ENCODE data around the gene TSPAN13.

TSPAN13 gene

DNA sequence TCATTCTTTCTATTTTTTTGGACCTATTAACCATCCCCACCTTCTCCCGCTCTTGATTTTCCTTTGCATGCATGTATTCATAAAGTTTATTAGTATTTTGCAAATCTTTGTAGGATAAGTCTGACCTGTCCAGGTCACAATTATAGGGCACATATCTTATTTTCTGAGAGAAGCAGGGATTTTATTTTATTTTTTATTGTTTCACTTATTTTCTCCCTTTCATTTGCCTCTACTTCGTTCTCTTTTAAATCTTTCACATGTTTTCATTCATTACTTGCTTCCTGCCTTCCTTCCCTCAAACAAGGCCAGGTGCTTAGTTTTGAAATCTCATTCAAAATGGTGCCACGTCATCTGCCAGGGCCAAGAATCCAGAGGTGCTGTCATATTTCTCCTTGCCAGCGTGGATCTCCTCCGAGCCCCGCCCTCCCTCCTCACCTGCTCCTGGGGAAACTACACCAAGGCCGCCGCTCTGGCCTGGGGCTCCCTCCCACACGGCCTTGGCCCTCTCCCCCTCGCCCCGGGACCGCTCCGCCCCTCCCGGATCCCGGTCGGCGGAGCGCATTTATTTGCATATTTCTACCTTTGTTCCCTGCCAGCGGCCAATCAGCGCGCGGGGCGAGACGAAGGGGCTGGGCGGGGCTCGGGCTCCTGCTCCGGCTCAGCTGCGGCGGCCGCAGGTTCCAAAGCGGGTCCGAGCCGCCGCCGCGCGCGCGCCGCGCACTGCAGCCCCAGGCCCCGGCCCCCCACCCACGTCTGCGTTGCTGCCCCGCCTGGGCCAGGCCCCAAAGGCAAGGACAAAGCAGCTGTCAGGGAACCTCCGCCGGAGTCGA lies at the start of gene TSPAN13:
TSS of gene TSPAN13 (plus strand) at position 654 of the 830 bp plus-strand sequence. CDS start 213 bp downstream, outside the sequence.
- peak; percentile 84 for DNase-seq

DNA sequence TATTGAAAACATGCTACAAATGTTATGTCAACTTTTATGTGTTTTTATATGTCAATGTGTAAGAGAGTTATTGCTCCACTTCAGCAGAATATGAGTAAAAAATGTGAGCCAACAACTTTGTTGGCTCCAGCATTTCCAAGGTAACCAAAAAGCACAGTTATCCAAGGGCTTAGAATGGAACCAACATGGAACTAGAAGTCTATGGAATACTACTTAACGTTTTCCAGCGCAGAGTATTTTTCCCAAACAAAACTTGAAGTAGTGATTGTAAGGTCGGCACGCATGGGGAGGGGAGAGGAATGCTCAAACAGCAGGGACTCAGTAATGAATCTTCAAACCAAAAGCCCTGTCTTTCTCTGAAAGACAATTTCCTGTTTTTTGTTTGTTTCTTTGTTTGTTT lies 45.0 kb upstream of the TSPAN13 start:
- no peak for DNase-seq

DNA sequence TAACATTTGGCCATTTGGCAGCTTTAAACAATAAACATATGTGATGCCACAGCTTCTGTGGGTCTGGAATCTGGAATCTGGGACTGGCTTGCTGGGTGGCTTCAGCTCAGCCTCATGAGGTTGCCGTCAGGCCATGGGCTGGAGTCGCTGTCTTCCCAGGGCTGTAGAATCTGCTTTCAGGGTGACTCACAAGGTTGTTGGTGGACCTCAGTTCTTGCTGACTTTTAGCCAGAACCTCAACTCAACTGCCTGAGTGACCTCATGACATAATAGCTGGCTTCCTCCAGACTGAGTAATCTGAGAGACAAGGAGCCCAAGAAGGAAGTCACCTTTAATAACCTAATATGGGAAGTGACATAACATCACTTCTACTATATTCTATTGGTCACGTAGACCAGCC lies 44.6 kb upstream of the TSPAN13 start:
- no peak for DNase-seq

DNA sequence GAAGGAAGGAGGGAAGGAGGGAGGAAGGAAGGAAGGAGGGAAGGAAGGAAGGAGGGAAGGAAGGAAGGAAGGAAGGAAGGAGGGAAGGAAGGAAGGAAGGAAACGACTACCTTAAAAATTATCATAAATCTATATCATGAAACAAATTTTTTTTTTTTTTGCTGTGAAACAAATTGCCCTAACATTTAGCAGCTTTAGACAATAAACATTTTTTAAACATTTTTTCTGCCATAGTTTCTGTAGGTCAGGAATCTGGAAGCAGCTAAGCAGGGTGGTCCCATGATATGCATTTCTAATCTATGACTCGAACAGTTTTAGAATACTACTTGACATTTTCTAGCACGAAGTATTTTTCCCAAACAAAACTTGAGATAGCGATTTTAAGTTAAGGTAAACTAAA lies 42.9 kb upstream of the TSPAN13 start:
- no peak for DNase-seq

DNA sequence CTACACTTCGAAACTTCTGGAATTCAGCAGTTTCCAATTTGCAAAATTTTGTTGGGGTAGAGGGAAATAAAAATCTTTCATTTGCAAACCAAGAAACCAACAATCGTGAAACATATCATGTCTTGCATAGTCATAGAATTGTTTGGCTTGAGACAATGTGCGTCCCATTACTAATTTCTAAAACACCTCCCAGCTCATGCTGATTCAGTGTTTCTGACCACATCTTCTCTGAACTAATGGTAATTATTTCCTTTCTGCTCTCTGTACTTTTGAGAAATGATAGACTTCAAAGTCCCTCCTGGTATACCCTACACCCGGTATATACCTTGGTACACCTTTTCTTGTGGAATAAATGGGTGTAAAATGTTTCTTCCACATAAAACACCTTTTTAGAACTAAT lies 41.8 kb upstream of the TSPAN13 start:
- DNase-seq = no peak

DNA sequence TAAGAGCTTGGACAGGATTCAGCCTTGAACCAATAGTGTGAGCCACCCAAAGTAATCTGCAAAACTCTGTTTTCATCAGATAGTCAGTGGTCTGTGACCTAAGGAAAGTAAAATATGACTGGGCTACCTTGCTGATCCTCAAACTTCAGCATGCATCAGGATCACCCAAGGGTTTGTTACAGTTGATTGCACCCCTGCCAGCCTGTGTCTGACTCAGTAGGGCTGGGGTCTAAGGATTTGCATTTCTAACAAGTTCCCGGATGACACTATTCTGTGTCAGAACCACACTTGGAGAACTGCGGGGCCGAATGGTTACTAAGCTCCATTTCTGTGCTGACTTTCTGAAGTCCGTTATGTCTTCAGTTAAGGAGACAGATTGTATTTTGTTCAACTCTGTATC lies 40.6 kb upstream of the TSPAN13 start:
- DNase-seq = no peak

DNA sequence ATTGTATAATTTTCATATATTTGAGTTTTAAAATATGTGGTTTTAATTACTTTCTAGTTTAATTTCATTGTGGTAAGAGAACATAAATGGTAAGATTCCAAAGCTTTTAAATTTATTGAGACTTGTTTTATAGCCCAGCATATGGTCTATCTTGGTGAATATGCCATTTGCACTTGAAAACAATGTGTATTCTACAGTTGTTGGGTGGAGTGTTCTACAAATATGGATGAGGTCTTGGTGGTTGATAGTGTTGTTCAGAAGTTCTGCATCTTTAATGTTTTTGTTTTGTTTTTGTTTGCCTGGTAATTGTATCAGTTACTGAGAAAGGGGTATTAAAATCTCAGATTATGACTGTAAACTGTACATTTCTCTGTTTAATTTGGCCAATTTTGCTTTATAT lies 37.6 kb upstream of the TSPAN13 start:
- no peak for DNase-seq

DNA sequence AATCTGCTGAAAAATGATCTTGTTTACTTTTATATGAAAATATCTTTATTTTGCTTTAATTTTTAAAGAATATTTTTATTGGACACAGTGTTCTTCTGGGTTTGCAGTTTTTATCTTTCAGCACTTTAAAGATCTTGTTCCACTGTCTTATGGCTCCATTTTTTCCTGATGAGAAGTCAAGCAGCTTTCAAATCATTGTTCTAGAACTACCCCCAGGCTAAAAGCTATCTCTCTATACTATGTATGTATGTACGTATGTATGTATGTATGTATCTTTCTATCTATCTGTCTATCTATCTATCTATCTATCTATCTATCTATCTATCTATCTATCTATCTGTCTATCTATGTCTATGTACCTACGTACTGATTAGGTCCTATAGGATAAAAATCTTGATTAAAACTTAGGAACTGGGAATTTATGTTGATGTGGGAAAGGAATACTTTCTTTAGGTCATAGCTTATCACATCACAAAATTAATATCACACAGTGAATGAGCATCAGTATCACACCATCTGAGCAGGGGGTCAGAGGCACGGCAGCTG lies 35.4 kb upstream of the TSPAN13 start:
- DNase-seq = no peak

DNA sequence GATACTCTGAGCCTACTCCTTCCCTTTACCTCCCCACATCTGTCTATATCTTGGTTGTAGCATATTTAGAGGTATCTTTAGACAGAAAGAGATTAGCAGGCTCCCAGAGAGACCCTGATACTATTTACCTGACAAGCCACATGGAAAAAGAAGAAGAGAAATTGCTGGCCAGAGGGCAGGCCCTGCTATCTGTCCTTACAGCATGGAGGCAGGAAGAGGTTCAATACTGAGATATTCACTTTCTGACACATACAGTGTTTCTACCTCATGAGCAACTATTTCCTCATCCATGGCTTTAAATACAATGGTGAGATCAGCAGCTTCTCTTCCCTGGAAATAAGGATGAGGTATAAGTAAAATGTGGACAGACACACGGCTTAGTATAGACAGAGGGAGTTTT lies 33.9 kb upstream of the TSPAN13 start:
- DNase-seq = no peak

DNA sequence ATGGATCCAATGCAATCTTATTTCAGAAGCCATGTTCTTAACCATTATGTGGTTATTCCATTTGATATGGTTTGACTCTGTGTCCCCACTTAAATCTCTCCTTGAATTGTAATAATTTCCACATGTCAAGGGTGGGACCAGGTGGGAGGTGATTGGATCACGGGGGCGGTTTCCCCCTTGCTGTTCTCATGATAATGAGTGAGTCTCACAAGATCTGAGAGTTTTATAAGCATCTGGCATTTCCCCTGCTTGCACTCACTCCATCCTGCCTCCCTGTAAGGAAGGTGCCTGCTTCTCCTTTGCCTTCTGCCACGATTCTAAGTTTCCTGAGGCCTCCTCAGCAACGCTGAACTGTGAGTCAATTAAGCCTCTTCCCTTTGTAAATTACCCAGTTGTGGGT lies 32.0 kb upstream of the TSPAN13 start:
- no peak for DNase-seq

DNA sequence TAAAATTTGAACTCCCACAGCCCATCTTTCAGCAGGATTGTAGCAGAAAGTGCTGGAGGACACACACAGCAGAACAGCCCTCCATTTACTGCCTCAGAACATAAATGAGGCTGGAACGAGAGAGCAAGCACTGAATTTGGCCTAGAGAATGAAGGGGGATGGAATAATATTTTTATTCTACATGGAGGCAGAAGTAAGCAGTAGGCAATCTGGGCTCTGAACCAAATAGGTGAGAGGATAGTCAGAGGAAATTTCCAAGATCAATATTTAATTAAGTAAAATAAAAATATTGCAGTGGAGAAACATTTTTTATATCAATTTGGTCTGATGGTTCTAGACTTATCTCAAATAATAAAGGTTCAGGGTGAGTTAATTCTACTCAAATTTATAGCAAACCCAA lies 29.2 kb upstream of the TSPAN13 start:
- no peak for DNase-seq

DNA sequence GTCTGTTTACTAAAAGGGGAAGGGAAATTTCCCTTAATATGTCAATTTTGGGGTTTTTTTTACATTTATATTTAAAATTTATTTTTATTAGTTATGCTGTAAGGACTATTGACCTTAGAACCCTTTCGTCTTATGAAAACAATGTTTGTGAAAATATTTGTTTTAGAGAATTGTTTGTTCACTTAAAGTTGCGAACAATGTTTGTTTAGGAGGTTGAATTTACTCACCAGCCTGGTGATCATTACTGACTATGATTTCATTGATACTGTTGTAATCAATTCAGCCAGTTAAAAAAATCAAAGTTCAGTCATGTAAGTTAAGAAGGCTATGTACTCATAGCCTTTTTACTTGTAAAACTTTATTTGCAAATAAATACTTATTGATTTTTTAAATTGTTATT lies 27.4 kb upstream of the TSPAN13 start:
- no peak for DNase-seq

DNA sequence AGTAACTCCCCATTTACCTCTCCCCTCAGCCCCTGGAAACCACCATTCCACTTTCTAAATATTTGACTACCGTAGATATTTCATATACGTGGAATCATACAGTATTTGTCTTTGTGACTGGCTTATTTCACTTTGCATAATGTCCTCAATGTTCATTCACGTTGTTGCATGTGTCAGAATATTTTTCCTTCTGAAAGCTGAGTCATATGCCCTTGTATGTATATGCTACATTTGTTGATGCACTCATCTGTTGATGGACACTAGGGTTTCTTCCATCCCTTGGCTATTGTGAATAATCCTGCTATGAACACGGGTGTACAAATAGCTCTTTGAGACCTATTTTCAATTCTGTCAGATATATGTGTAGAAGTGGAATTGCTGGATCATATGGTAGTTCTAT lies 25.8 kb upstream of the TSPAN13 start:
- DNase-seq = no peak

DNA sequence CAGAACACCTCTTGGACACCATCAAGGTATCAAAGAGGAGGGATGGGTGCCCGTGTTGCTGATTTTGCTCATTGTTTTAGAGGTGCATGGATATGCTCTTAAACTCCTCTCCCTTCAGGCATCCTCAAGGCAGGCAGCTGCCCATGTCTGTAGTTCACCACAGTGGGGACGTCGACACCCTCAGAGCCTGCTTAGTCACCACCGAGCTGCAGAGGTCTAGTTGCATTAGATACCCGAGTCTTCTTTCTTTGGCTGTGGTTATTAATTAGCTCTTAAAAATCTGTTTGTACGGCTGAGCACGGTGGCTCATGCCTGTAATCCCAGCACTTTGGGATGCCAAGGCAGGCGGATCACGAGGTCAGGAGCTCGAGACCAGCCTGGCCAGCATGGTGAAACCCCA lies 24.7 kb upstream of the TSPAN13 start:
- DNase-seq = no peak

DNA sequence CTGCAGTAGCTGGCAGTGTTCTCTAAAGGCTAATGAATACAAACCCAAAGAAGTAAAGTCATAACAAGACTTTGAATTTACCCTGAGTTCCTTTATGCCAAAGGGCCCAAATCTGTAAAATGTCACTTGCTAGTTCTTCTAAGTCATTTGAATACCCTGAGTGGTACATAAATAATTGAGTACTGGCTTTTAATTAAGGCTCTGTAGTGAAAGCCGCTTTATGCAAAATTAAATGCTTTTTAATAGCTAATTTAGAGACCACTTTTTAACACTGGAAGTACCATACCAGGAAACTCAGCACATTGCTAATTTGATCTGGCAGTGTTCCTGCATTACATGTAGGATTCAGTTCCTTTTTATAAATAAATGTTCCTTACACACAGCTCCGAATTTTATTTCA lies 24.0 kb upstream of the TSPAN13 start:
- no peak for DNase-seq

DNA sequence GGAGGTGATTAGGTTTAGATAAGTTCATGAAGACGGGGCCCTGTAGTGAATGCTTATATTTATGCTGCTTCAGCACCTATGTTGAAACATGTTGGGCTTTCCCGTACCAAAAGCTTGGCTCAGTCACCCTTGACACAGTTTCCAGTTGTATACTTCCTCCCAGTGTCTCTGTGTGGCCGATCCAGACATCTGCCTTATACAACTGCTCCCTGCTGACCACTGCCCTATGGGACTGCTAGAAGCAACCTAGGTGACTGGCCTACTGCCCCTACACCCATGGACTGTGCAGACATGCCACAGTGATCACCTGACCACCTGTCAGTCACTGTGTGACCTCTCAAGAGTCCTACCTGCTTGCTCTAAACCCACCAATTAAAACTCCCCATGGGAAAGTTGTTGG lies 22.6 kb upstream of the TSPAN13 start:
- no peak for DNase-seq

DNA sequence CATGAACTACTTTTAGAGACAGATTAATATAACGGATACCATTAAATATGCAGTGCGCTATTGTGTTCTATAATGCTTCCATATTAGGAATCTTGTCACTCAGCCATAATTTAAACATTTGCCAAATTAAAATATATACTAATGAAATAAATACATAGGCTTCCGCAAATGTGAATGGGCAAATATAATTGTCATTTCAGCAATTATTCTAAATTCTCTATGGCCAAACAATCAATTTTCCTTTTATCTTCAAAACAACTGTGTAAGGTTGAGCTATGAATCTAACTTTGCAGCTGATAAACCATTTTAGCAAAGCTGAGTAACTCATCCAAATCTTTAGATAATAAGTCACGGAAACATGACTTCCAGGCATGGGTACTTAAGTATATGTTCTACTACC lies 20.7 kb upstream of the TSPAN13 start:
- DNase-seq = no peak

DNA sequence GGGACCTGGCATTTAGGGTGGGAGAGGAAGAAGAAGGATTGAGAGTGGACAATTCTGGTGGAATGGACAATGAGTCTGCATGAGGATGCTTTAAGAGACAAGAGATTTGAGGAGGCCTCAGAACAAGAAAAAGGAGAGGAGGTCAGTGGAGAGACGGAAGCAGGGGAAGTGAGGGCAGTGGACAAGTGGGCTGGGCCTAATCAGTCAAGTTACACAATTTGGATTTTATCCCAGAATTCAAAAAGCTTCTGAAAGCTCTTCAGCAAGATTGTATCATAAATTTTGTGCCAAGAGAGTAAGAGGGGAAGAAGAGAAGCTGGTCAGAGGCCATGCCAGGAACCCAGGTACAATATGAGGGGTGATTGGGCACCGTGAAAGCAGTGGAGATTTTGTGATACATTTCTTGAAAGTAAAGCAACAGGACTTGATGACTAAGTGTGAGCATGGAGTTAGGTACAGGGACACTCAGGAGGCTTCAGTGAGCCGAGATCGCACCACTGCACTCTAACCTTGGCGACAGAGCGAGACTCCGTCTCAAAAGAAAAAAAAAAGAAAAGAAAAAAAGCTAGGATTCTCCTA lies 19.3 kb upstream of the TSPAN13 start:
- DNase-seq = no peak

DNA sequence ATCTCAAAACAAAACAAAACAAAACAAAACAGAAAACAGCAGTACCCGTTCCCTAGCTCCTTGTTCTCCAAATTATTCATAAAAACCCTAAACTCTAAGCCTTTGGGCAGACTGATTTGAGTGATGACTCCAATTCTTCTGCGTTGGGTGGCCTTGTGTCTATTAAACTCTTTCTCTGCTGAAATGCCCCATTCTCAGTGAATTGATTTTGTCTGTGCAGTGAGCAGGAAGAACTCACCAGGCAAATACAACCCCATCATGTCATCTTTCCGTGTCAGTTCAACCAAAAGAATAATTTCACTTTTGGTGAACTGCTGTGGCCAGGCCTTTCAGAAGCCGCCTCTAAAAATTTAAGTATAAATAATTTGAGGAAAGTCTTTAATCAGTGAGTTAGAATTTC lies 18.5 kb upstream of the TSPAN13 start:
- no peak for DNase-seq

DNA sequence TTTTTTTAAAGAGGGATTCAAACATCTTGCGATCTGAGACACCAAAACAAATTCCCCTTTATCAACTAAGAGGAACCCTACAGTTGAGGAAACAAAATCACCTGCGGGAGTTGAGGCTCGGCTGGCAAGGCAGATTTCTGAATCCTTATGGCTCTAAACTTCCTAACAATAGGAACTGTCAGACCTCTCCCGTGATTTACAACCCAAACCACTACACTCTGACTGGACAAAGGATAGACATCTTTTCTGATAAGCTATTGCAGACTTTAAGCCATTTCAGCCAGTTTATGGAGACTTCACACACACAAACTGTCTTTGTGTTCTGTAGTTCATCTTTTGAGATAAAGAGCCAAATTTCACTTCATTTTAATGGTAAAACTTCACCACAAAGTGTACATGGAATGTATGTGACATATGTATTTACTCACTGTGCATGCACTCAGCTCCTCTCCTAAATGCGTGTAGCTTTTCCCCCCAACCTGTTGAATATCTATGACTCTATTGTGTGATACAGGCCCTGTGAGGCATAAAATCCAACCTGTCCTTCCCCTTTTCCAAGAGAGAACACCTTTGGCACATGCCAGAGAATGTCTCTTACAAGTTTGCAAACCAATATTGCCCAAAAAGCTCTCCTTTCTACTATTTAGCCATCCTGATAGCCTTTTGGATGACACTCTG lies 15.4 kb upstream of the TSPAN13 start:
- DNase-seq = no peak

DNA sequence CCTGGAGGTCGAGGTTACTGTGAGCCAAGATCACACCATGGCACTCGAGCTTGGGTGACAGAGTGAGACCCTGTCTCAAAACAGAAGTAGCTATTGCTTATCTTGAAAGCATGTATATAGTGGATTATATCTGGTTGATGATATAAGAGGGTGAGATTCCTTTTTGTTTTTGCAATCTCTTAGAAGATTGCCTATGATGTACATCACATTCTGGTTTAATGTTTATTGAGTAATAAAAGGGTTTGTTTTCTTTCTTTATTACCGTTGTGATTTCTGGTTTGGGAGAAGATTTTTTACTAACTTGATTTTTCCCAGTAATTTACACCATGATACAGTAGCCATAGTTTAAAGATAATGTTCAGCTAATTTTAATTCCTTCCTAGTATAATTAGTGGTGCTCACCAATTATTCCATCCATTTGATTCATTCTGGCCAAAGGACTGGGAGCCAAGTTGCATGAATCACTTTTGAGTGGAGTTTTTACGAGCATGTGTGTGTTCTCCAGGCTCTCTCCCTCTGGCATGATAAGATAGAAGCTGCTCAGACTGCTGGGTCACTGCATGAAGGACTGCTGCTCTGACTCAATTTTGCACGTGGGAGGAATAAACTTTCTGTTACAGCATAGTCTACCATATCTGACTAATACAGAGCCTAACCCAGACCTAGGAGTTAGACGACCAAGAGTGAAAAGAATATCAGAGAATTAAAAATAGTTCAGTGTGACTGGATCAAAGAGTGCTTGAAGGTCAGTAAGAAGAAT lies 13.5 kb upstream of the TSPAN13 start:
- DNase-seq = no peak

DNA sequence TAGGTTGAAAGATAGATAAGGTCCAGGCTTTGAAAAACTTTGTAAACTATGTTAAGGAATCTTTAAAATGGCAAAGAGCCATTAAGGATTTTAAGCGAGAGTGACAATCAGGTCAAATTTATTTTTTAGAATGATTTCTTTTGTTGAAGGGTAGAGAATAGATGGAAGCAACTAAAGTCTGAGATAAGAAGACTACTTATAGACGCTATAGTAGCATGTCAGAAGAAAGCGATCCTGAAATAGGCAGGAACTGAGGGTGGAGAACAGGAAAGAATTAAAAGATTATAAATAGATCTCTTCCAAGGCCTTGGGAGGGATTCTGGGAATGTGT lies 13.0 kb upstream of the TSPAN13 start:
- no peak for DNase-seq

DNA sequence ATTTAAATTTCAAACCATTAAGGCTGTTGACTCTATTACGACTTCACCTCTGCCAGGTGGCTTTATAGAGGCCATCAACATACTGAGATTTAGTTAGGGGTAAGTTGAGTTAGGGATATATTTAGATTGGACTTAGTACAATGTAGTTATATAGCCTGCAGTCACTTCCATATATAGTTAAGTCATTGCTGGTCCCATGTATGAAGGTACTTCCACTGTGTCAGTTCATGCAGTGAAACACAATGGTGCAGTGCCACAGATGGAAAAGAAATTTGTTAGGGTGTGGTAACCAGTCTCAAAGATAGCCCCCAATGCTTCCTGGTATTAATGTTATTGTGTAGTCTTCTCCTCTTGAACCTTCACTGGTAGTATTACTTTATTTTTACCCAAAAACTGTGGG lies 12.6 kb upstream of the TSPAN13 start:
- no peak for DNase-seq

All from right forelimb (tissue), 1 donor.